GM12878 (cell line): Measurements from ENCODE around the gene YJU2. TPM values are rescaled to one million over a fixed set of nuclear protein-coding genes. Genes with fewer than 3 reads are reported as not detected.

Source experiments
- ATAC-seq: fragments of 200-7000 bp; cut with Tn5 transposase; 3 replicates; pipeline ENCODE4 v1.9.1; 2020; ENCODE audit warnings: mild to moderate bottlenecking, moderate library complexity
- BruUV-seq: library from RNA; stranded (reverse); fragments of 400-500 nt; replicated peaks from 2 replicates; lab custom pipeline; 2021; lab: Mats Ljungman, UMichigan
- CTCF ChIA-PET: fragments of 300-600 bp; sonication (Branson Sonifier 250); formaldehyde crosslinking; extraction: SDS; loops from one replicate; lab custom pipeline; 2021; ENCODE audit warnings: inconsistent platforms; lab: Yijun Ruan, JAX
- POLR2A ChIA-PET: fragments of 350-600 bp; formaldehyde crosslinking; extraction: SDS; loops from one replicate; lab custom pipeline; 2021; ENCODE audit warnings: inconsistent platforms; lab: Charles Lee
- RAD21 ChIA-PET: fragments of 300-600 bp; sonication (Branson Sonifier 250); formaldehyde crosslinking; loops from one replicate; lab custom pipeline; 2023; ENCODE audit warnings: antibody characterized with exemption; ENCODE audit not compliant: unreplicated experiment; lab: Charles Lee
- SMC1A ChIA-PET: fragments of 300-600 bp; sonication (Branson Sonifier 250); formaldehyde crosslinking; loops from one replicate; lab custom pipeline; 2023; ENCODE audit not compliant: unreplicated experiment, uncharacterized antibody; lab: Charles Lee
- DNase-seq: peaks from one replicate; pipeline ENCODE4 v3.0.0-alpha.2; 2011; ENCODE audit warnings: low read depth, low spot score
- FAIRE-seq: peaks from 3 replicates; lab custom pipeline; 2011; peaks lifted over from hg19 to GRCh38; lab: Jason Lieb, UNC
- H2AFZ ChIP-seq: 2 replicates; pipeline ENCODE4 v1.6.0; 2011; ENCODE audit warnings: low read depth, low read length, control low read depth; ENCODE audit not compliant: control insufficient read depth
- H3K27ac ChIP-seq: 2 replicates; pipeline ENCODE4 v1.5.1; 2011; ENCODE audit warnings: control low read depth; ENCODE audit not compliant: control insufficient read depth, insufficient read depth
- H3K27me3 ChIP-seq, 2 experiments: replicated peaks in 1 of 2; 2 replicates each; pipeline versions ENCODE4 v1.6.0 to v1.6.1; 2011; ENCODE audit warnings: low read length in 1 of 2; ENCODE audit not compliant: control insufficient read depth in 2 of 2, insufficient read depth in 2 of 2
- H3K36me3 ChIP-seq, 2 experiments: 2 replicates each; pipeline ENCODE4 v1.5.1; 2011; ENCODE audit warnings: low read length in 1 of 2; ENCODE audit not compliant: control insufficient read depth in 2 of 2, insufficient read depth in 2 of 2
- H3K4me1 ChIP-seq: 2 replicates; pipeline ENCODE4 v1.6.1; 2011; ENCODE audit warnings: mild to moderate bottlenecking, low read length, moderate library complexity, mixed read lengths; ENCODE audit not compliant: control insufficient read depth, insufficient read depth
- H3K4me2 ChIP-seq: 2 replicates; pipeline ENCODE4 v1.6.0; 2011; ENCODE audit warnings: control low read depth; ENCODE audit not compliant: control insufficient read depth, insufficient read depth
- H3K4me3 ChIP-seq: fragments of 200-600 bp; sonication (generic); 2 replicates; pipeline ENCODE4 v1.5.1; 2016
- H3K79me2 ChIP-seq: 2 replicates; pipeline ENCODE4 v1.6.0; 2011; ENCODE audit warnings: low read length; ENCODE audit not compliant: control insufficient read depth, insufficient read depth
- H3K9ac ChIP-seq: 2 replicates; pipeline ENCODE4 v1.8.0; 2011; ENCODE audit warnings: low read length, control low read depth, mixed read lengths; ENCODE audit not compliant: control insufficient read depth, insufficient read depth
- H3K9me3 ChIP-seq: replicated peaks from 3 replicates; pipeline ENCODE4 v1.5.1; 2011; ENCODE audit warnings: mild to moderate bottlenecking, low read length; ENCODE audit not compliant: control insufficient read depth, insufficient read depth
- H4K20me1 ChIP-seq: 2 replicates; pipeline ENCODE4 v1.6.0; 2011; ENCODE audit not compliant: control insufficient read depth, insufficient read depth
- BACH1 ChIP-seq: fragments of 450-650 bp; IDR thresholded peaks from 2 replicates; pipeline ENCODE4 v1.6.1; 2017; ENCODE audit warnings: mild to moderate bottlenecking, borderline replicate concordance
- E2F8 ChIP-seq: fragments of 450-650 bp; IDR thresholded peaks from 2 replicates; pipeline ENCODE4 v1.6.1; 2018; ENCODE audit warnings: mild to moderate bottlenecking, low read depth, moderate library complexity; ENCODE audit not compliant: partially characterized antibody
- NR2F1 ChIP-seq: fragments of 450-650 bp; conservative IDR thresholded peaks from 2 replicates; pipeline ENCODE4 v1.6.1; 2017; ENCODE audit warnings: mild to moderate bottlenecking
- POLR2AphosphoS2 ChIP-seq: IDR thresholded peaks from 2 replicates; pipeline ENCODE4 v1.6.1; 2011; ENCODE audit warnings: low read depth, mild to moderate bottlenecking, low read length, improper control_type of control experiment, moderate library complexity
- RELA ChIP-seq: fragments of 450-650 bp; IDR thresholded peaks from 2 replicates; pipeline ENCODE4 v1.8.0; 2014; ENCODE audit warnings: borderline replicate concordance; ENCODE audit not compliant: partially characterized antibody
- SIN3A ChIP-seq: IDR thresholded peaks from 2 replicates; pipeline ENCODE4 v1.6.1; 2012; ENCODE audit warnings: low read depth, low read length, improper control_type of control experiment
- TBL1XR1 ChIP-seq: IDR thresholded peaks from 2 replicates; pipeline ENCODE4 v1.6.1; 2012; ENCODE audit warnings: low read depth, low read length, improper control_type of control experiment
- TCF12 ChIP-seq: IDR thresholded peaks from 2 replicates; pipeline ENCODE4 v1.6.1; 2011; ENCODE audit warnings: low read depth, mild to moderate bottlenecking, low read length
- ZBTB4 ChIP-seq: fragments of 450-650 bp; formaldehyde crosslinking; IDR thresholded peaks from 2 replicates; pipeline ENCODE4 v1.4.0; 2022; ENCODE audit warnings: mild to moderate bottlenecking, moderate library complexity
- ZNF217 ChIP-seq: fragments of 450-650 bp; IDR thresholded peaks from 2 replicates; pipeline ENCODE4 v1.6.1; 2017; ENCODE audit warnings: antibody characterized with exemption, mild to moderate bottlenecking
- ZNF24 ChIP-seq: fragments of 450-650 bp; IDR thresholded peaks from 2 replicates; pipeline ENCODE4 v1.6.1; 2017; ENCODE audit warnings: antibody characterized with exemption, mild to moderate bottlenecking
- ZNF687 ChIP-seq: fragments of 450-650 bp; IDR thresholded peaks from 2 replicates; pipeline ENCODE4 v1.6.1; 2017; ENCODE audit warnings: mild to moderate bottlenecking, moderate library complexity
- WGBS: methylation state at CpG from one replicate; pipeline ENCODE4 v1.1.6; 2016; ENCODE audit warnings: low lambda C conversion rate; ENCODE audit not compliant: insufficient replicate concordance, insufficient coverage; ENCODE audit errors: missing lambda C conversion rate; 5-methylcytosine and 5-hydroxymethylcytosine counted together
- in situ Hi-C: fragments of 300-500 bp; cut with MboI; formaldehyde crosslinking; loops from 9 replicates; pipeline ENCODE4 v1.14.3; 2018; ENCODE audit warnings: mixed read lengths
- intact Hi-C: fragments of 100-400 bp; cut with micrococcal nuclease; formaldehyde crosslinking; loops from one replicate; pipeline ENCODE4 v1.14.2; 2022; ENCODE audit not compliant: unreplicated experiment
- polyA plus RNA-seq, 11 experiments: library from polyadenylated mRNA; depleted of rRNA in 4 of 11; unstranded in 6 of 11; stranded (reverse) in 5 of 11; fragments of >200 nt; fragmentation: Nextera tagmentation in 4 of 11; fragmentation: Illumina TruSeq in 1 of 11; extraction: Ambion mirVana in 4 of 11; extraction: Trizol in 1 of 11; gene quantifications; 1 replicate in 1 of 11; 2 replicates in 10 of 11; pipeline versions ENCODE4 v1.2.1 to v1.2.3, GENCODE V29; 2011 to 2016; ENCODE audit warnings: inconsistent platforms in 2 of 11, missing spikeins in 2 of 11, low read depth in 1 of 11
- total RNA-seq, 4 experiments: library from RNA; depleted of rRNA in 3 of 4; stranded (reverse); fragments of >200 nt in 3 of 4; fragmentation: Illumina TruSeq in 1 of 4; extraction: Trizol in 1 of 4; gene quantifications; 2 replicates each; pipeline versions ENCODE4 v1.2.1 to v1.2.3, GENCODE V29; 2013 to 2021

YJU2 gene
- total and polyA plus RNA-seq, 10 of the 15 experiments (the other 5 are each of a cell fraction or from before 2014, with no cell fraction given) = 0.26 to 40.7 (median 23.8) TPM

- H3K27me3 ChIP-seq = no peaks in the 10 kb centered on the region
- H3K9me3 ChIP-seq = no peaks in the 10 kb centered on the region; the same call in 2 of the 3 replicates
- no peaks in the 10 kb centered on the region for H4K20me1 ChIP-seq
- TSS peak; percentile 59 for BruUV-seq
- RAD21 ChIA-PET = interaction anchor here (0.6 to 1.5 kb wide), 8 partner anchors 9 to 559 kb away, joined by 3 to 5 read pairs (median 3); partner anchors contain the start of gene FEM1A
- peaks cover 54% of the 10 kb centered on the region for H3K79me2 ChIP-seq
- peak overlapping the region; percentile 69 for H3K4me2 ChIP-seq
- POLR2A ChIA-PET = interaction anchor here (0.6 to 6.0 kb wide), 9 partner anchors 10 to 420 kb away, joined by 3 to 45 read pairs (median 4); no protein-coding TSS in a partner anchor
- peak overlapping the region; percentile 48; the same call in 1 of the 2 replicates for H3K4me3 ChIP-seq
- H3K9ac ChIP-seq = no peak overlapping the region; the same call in 1 of the 2 replicates
- intact Hi-C loops = no loop called here
- H3K36me3 ChIP-seq = peaks cover 2 to 17% of the 10 kb centered on the region in 2 experiments; a peak in 3 of 4 replicates
- no peak for DNase-seq
- TF ChIP-seq RELA (no peak), BACH1 (0 out of 2 replicates have a peak, but pooled peaks have one; percentile 37), TCF12 (peak; percentile 33; the same call in 1 of the 2 replicates), POLR2AphosphoS2 (no peak), SIN3A (0 out of 2 replicates have a peak, but pooled peaks have one; percentile 40), ZBTB4 (CRISPR knock-in tag) (no peak), E2F8 (no peak), TBL1XR1 (0 out of 2 replicates have a peak, but pooled peaks have one; percentile 21), ZNF217 (no peak), NR2F1 (0 out of 2 replicates have a peak, but pooled peaks have one; percentile 4), ZNF687 (peak; percentile 22; the same call in 1 of the 2 replicates), ZNF24 (peak; percentile 99)
- CTCF ChIA-PET = interaction anchor here (0.6 to 3.2 kb wide), 13 partner anchors 10 to 239 kb away, joined by 3 to 42 read pairs (median 3); partner anchors contain the start of genes CHAF1A and YJU2
- peaks cover 6% of the 10 kb centered on the region for H3K4me1 ChIP-seq
- WGBS = 12% methylated on average over 21 of the region's 21 CpGs
- in situ Hi-C loops = no loop called here
- no peak overlapping the region for H2AFZ ChIP-seq
- ATAC-seq = peak; percentile 33
- FAIRE-seq = no peak
- 0 out of 2 replicates have a peak overlapping the region, but pooled peaks have one; percentile 22 for H3K27ac ChIP-seq
- SMC1A ChIA-PET = interaction anchor here (0.8 to 1.5 kb wide), 7 partner anchors 9 to 247 kb away, joined by 3 to 6 read pairs (median 4); partner anchors contain the start of genes EEF2 and YJU2
These were observed 14.1 kb upstream of the YJU2 start for GRCh38 chr19:4232614-4233281.
